B cell (primary cell): Measurements from ENCODE around the gene IRS1. TPM values are rescaled to one million over a fixed set of nuclear protein-coding genes. Genes with fewer than 3 reads are reported as not detected.

Source experiments
- ATAC-seq: fragments of 200-7000 bp; cut with Tn5 transposase; one replicate; pipeline ENCODE4 v1.10.0; 2021; ENCODE audit warnings: low read depth, mild to moderate bottlenecking, moderate number of reproducible peaks, moderate library complexity
- CTCF ChIA-PET: fragments of 350-600 bp; sonication (Branson Sonifier 250); formaldehyde crosslinking; loops from one replicate; lab custom pipeline; 2021; ENCODE audit warnings: antibody characterized with exemption, inconsistent platforms; lab: Charles Lee
- POLR2A ChIA-PET: fragments of 350-600 bp; sonication (Branson Sonifier 250); formaldehyde crosslinking; loops from one replicate; lab custom pipeline; 2021; ENCODE audit warnings: antibody characterized with exemption; lab: Charles Lee
- DNase-seq: peaks from one replicate; pipeline ENCODE4 v3.0.0; 2013
- H2AFZ ChIP-seq: 2 replicates; pipeline ENCODE4 v1.6.1; 2012; ENCODE audit warnings: mild to moderate bottlenecking, low read depth, low read length; ENCODE audit not compliant: insufficient read depth, poor library complexity, severe bottlenecking
- H3K27ac ChIP-seq, 2 donors: 1 replicate in 1 of 2; 2 replicates in 1 of 2; pipeline ENCODE4 v1.5.1; 2012 to 2013; ENCODE audit warnings: low read length in 2 of 2, mild to moderate bottlenecking in 2 of 2, moderate library complexity in 1 of 2
- H3K27me3 ChIP-seq, 4 experiments: fragments of 200-600 bp in 1 of 4; sonication (generic) in 1 of 4; replicated peaks in 1 of 4; 1 replicate in 2 of 4; 2 replicates in 2 of 4; pipeline versions ENCODE4 v1.6.1 to v1.7.0; 2013 to 2016; ENCODE audit warnings: low read length in 3 of 4, mild to moderate bottlenecking in 2 of 4, mixed read lengths in 1 of 4, moderate library complexity in 1 of 4; ENCODE audit not compliant: insufficient read depth in 4 of 4, control insufficient read depth in 3 of 4; ENCODE audit errors: control extremely low read depth in 1 of 4
- H3K36me3 ChIP-seq, 2 experiments: replicated peaks in 1 of 2; 1 replicate in 1 of 2; 2 replicates in 1 of 2; pipeline versions ENCODE4 v1.6.1 to v1.7.1; 2013; ENCODE audit warnings: low read length in 1 of 2; ENCODE audit not compliant: insufficient read depth in 2 of 2, control insufficient read depth in 1 of 2; ENCODE audit errors: control extremely low read depth in 1 of 2, extremely low read depth in 1 of 2
- H3K4me1 ChIP-seq, 2 donors: fragments of 200-600 bp in 1 of 2; sonication (generic) in 1 of 2; 1 replicate in 1 of 2; 2 replicates in 1 of 2; pipeline versions ENCODE4 v1.5.1 to v1.6.1; 2013 to 2017; ENCODE audit warnings: low read length in 2 of 2; ENCODE audit not compliant: control insufficient read depth in 2 of 2, insufficient read depth in 2 of 2
- H3K4me2 ChIP-seq: replicated peaks from 2 replicates; pipeline ENCODE3; 2012; ENCODE audit warnings: mild to moderate bottlenecking, low read depth, low read length; ENCODE audit not compliant: poor library complexity, severe bottlenecking
- H3K4me3 ChIP-seq, 5 experiments: fragments of 200-600 bp in 1 of 5; sonication (generic) in 1 of 5; 1 replicate in 3 of 5; 2 replicates in 2 of 5; pipeline versions ENCODE4 v1.5.1 to v1.7.0; 2011 to 2016; ENCODE audit warnings: low read length in 4 of 5, mild to moderate bottlenecking in 4 of 5, low read depth in 2 of 5, control low read depth in 1 of 5, moderate library complexity in 1 of 5; ENCODE audit not compliant: insufficient read depth in 1 of 5; ENCODE audit errors: control extremely low read depth in 1 of 5, extremely low read depth in 1 of 5
- H3K79me2 ChIP-seq: fragments of 200-600 bp; sonication (generic); one replicate; pipeline ENCODE4 v1.6.0; 2016; ENCODE audit warnings: low read length; ENCODE audit not compliant: control insufficient read depth, insufficient read depth
- H3K9ac ChIP-seq: fragments of 200-600 bp; sonication (generic); 2 replicates; pipeline ENCODE4 v1.6.1; 2017; ENCODE audit warnings: mild to moderate bottlenecking, low read length, moderate library complexity
- H3K9me3 ChIP-seq, 3 donors: one replicate each; pipeline versions ENCODE4 v1.6.1 to v1.7.1; 2013; ENCODE audit warnings: low read length in 2 of 3; ENCODE audit not compliant: control insufficient read depth in 2 of 3, insufficient read depth in 1 of 3; ENCODE audit errors: control extremely low read depth in 1 of 3
- H4K20me1 ChIP-seq: 2 replicates; pipeline ENCODE4 v1.6.0; 2012; ENCODE audit warnings: mild to moderate bottlenecking, low read length; ENCODE audit not compliant: insufficient read depth, control insufficient read depth, poor library complexity, severe bottlenecking
- H3K27ac Mint-ChIP-seq: one replicate; pipeline ENCODE4 v1.8.0; 2021; ENCODE audit warnings: mixed read lengths
- H3K27me3 Mint-ChIP-seq: one replicate; pipeline ENCODE4 v1.8.0; 2021; ENCODE audit warnings: mixed read lengths
- H3K4me1 Mint-ChIP-seq: one replicate; pipeline ENCODE4 v1.8.0; 2021; ENCODE audit warnings: mixed read lengths
- H3K4me3 Mint-ChIP-seq: one replicate; pipeline ENCODE4 v1.8.0; 2021; ENCODE audit warnings: mixed read lengths
- H3K9me3 Mint-ChIP-seq: one replicate; pipeline ENCODE4 v1.8.0; 2022; ENCODE audit warnings: mixed read lengths; ENCODE audit not compliant: insufficient read depth
- EZH2 ChIP-seq: IDR thresholded peaks from 2 replicates; pipeline ENCODE4 v1.6.1; 2012; ENCODE audit warnings: borderline replicate concordance, low read depth, mild to moderate bottlenecking, moderate library complexity, low read length; ENCODE audit not compliant: insufficient read depth, poor library complexity, severe bottlenecking
- WGBS: methylation state at CpG from one replicate; pipeline ENCODE4 v1.1.5; 2013; ENCODE audit warnings: missing lambda C conversion rate; ENCODE audit not compliant: insufficient coverage; 5-methylcytosine and 5-hydroxymethylcytosine counted together
- intact Hi-C: fragments of 100-400 bp; cut with micrococcal nuclease; formaldehyde crosslinking; loops from one replicate; pipeline ENCODE4 v1.10.0; 2022
- polyA plus RNA-seq: library from polyadenylated mRNA; depleted of rRNA; stranded (reverse); fragments of >200 nt; gene quantifications from 2 replicates; pipeline ENCODE4 v1.2.3, GENCODE V29; 2012
- total RNA-seq, 2 donors: library from RNA; stranded (reverse); fragments of 120-200 nt in 1 of 2; gene quantifications; 1 replicate in 1 of 2; 2 replicates in 1 of 2; pipeline versions ENCODE4 v1.2.3 to v1.2.4, GENCODE V29; 2013 to 2022
- TF ChIP-seq, protein P1 (sequence below): fragments of 200-600 bp; IDR thresholded peaks from one replicate; pipeline ENCODE4 v1.8.0; 2022; ENCODE audit warnings: antibody characterized with exemption, mild to moderate bottlenecking

IRS1 gene
- total and polyA plus RNA-seq, 2 donors (not counting 1 experiment from before 2014, with no cell fraction given) = 3.8 to 11.9 TPM

DNA sequence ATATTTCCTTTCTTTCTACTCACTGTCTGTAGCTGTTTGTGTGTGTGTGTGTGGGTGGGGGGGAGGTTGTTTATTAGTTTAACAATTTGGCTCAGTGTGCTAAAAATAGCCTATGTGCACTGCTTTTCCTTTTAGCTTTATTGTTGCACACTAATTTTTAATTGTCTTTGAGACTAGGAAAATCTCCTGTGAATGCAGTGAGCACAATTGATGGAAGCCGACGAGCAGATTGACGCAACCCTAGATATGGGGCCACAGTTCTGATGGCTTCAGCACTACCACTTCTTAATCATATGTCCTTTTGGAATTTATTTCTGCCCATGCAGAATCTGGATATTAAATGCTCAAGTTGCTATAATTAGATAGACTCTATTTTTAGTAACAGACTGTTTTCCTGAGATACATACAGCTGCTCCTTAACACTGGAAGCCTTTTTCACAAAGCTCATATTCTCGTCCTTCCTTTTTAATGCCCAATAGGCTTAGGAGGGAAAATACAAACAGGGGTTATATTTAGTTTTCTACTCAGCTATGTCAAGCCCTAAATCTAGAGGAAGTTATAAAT lies 109.1 kb downstream of the IRS1 start:
- H3K27me3 Mint-ChIP-seq = peaks cover 35% of the 10 kb centered on the region
- H3K9me3 Mint-ChIP-seq = no peaks in the 10 kb centered on the region
- H3K27me3 ChIP-seq = peaks cover 0 to 6% (median 4%) of the 10 kb centered on the region in 4 experiments
- TF ChIP-seq, protein P1, sequence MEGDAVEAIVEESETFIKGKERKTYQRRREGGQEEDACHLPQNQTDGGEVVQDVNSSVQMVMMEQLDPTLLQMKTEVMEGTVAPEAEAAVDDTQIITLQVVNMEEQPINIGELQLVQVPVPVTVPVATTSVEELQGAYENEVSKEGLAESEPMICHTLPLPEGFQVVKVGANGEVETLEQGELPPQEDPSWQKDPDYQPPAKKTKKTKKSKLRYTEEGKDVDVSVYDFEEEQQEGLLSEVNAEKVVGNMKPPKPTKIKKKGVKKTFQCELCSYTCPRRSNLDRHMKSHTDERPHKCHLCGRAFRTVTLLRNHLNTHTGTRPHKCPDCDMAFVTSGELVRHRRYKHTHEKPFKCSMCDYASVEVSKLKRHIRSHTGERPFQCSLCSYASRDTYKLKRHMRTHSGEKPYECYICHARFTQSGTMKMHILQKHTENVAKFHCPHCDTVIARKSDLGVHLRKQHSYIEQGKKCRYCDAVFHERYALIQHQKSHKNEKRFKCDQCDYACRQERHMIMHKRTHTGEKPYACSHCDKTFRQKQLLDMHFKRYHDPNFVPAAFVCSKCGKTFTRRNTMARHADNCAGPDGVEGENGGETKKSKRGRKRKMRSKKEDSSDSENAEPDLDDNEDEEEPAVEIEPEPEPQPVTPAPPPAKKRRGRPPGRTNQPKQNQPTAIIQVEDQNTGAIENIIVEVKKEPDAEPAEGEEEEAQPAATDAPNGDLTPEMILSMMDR = no peak
- no peak for TF ChIP-seq EZH2
- no peak overlapping the region for H3K4me3 Mint-ChIP-seq
- peaks cover 11% of the 10 kb centered on the region for H3K4me1 Mint-ChIP-seq
- no peak for DNase-seq
- H3K4me2 ChIP-seq = no peak overlapping the region
- no peak overlapping the region for H3K4me3 ChIP-seq
- H3K27ac ChIP-seq = no peak overlapping the region
- no peak overlapping the region for H2AFZ ChIP-seq
- H3K9ac ChIP-seq = no peak overlapping the region
- whole genome bisulfite sequencing = no CpG with 5 or more reads among the region's 4 CpGs
- no peaks in the 10 kb centered on the region for H3K79me2 ChIP-seq
- no peaks in the 10 kb centered on the region for H3K9me3 ChIP-seq
- no peaks in the 10 kb centered on the region for H3K4me1 ChIP-seq
- CTCF ChIA-PET = interaction anchor here (0.7 kb wide), 2 partner anchors 967 to 1676 kb away, joined by 3 to 5 read pairs; no protein-coding TSS in a partner anchor
- H3K36me3 ChIP-seq = no peaks in the 10 kb centered on the region
- no peak overlapping the region for H3K27ac Mint-ChIP-seq
- ATAC-seq = no peak
- intact Hi-C loops = no loop called here
- POLR2A ChIA-PET = no interaction called here
- H4K20me1 ChIP-seq = no peaks in the 10 kb centered on the region

DNA sequence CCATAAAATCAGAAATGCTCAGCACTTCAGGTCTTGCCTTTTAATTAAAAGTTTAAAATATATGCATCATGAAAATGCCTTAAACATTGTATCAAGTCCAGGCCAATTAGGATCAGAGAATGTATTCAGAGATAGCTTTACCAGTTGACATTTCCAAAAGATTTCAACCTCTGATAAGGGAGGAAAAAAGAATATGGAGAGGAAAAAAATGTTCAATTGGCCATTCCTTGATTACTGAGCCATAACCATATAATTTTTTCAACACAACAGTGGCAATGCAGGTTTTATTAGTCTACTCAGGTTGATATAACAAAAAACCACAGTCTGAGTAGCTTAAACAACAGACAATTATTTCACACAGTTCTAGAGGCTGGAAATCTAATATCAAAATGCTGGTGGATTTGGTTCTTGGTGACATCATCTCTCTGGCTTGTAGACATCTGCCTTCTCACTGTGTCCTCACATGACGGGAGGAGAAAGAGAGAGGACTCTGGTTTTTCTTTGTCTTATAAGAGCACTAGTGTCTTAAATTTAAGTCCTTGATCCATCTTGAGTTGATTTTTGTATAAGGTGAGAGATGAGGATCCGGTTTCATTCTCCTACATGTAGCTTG lies 111.9 kb downstream of the IRS1 start:
- Histone ChIP-seq H4K20me1 (no peaks in the 10 kb centered on the region), H2AFZ (no peak overlapping the region), H3K27me3 (peaks cover 0 to 6% (median 4%) of the 10 kb centered on the region in 4 experiments), H3K9me3 (no peaks in the 10 kb centered on the region), H3K4me2 (no peak overlapping the region), H3K4me1 (no peaks in the 10 kb centered on the region), H3K36me3 (no peaks in the 10 kb centered on the region), H3K4me3 (no peak overlapping the region), H3K79me2 (no peaks in the 10 kb centered on the region), H3K9ac (no peak overlapping the region), H3K27ac (no peak overlapping the region)
- DNase-seq (no peak), ATAC-seq (no peak)
- intact Hi-C loops = no loop called here
- no peak overlapping the region for H3K4me3 Mint-ChIP-seq
- no peaks in the 10 kb centered on the region for H3K9me3 Mint-ChIP-seq
- CTCF ChIA-PET = interaction anchor here (1.3 kb wide), 1 partner anchor 115 kb away, joined by 3 read pairs; no protein-coding TSS in a partner anchor
- peaks cover 38% of the 10 kb centered on the region for H3K27me3 Mint-ChIP-seq
- peaks cover 7% of the 10 kb centered on the region for H3K4me1 Mint-ChIP-seq
- POLR2A ChIA-PET = no interaction called here
- WGBS = 100% methylated on average over 1 of the region's 2 CpGs
- H3K27ac Mint-ChIP-seq = no peak overlapping the region
- no peak for TF ChIP-seq EZH2
- TF ChIP-seq, protein P1 = no peak
